Measurements from ENCODE around the gene AGTR2. TPM values are rescaled to one million over a fixed set of nuclear protein-coding genes. Genes with fewer than 3 reads are reported as not detected.
"Not testable (repeated sequence)": the region's sequence is repeated elsewhere in the genome, so short reads cannot be mapped to it uniquely, and the experiment has no call there.

AGTR2 gene
- polyA plus RNA-seq, 1 donor from 2014 or later, result not detected

GRCh38 chrX:116141270-116141669 lies 29.3 kb upstream of the AGTR2 start:
- H3F3A ChIP-seq (ENCODE audit: insufficient read depth, low read length, poor library complexity, severe bottlenecking); H2AFZ ChIP-seq (ENCODE audit: low read depth, low read length); H4K20me1 ChIP-seq (ENCODE audit: insufficient read depth); H3K9me3 ChIP-seq (ENCODE audit: low read length); H3K9me2 ChIP-seq (ENCODE audit: insufficient read depth, low read length); H3K4me2 ChIP-seq (ENCODE audit: low read length); H3K4me3 ChIP-seq (ENCODE audit: low read length); H3K9ac ChIP-seq (ENCODE audit: low read length); H3K79me2 ChIP-seq (replicated peaks; ENCODE audit: insufficient read depth, low read length); H3K36me3 ChIP-seq (ENCODE audit: insufficient read depth, low read length); H3K27me3 ChIP-seq (ENCODE audit: insufficient read depth, low read depth, low read length); H3K27ac ChIP-seq (ENCODE audit: low read length): not testable (repeated sequence)

GRCh38 chrX:116142976-116143375 lies 27.6 kb upstream of the AGTR2 start:
- Histone ChIP-seq H4K20me1 (ENCODE audit: insufficient read depth) (no peaks in the 10 kb centered on the region), H2AFZ (ENCODE audit: low read depth, low read length) (no peak overlapping the region), H3F3A (ENCODE audit: insufficient read depth, low read length, poor library complexity, severe bottlenecking) (no peaks in the 10 kb centered on the region), H3K27ac (ENCODE audit: low read length) (no peak overlapping the region), H3K9ac (ENCODE audit: low read length) (no peak overlapping the region), H3K9me2 (ENCODE audit: insufficient read depth, low read length) (no peaks in the 10 kb centered on the region), H3K4me2 (ENCODE audit: low read length) (no peak overlapping the region), H3K79me2 (replicated peaks; ENCODE audit: insufficient read depth, low read length) (no peaks in the 10 kb centered on the region), H3K36me3 (ENCODE audit: insufficient read depth, low read length) (no peaks in the 10 kb centered on the region), H3K27me3 (ENCODE audit: insufficient read depth, low read depth, low read length) (no peaks in the 10 kb centered on the region), H3K9me3 (ENCODE audit: low read length) (no peaks in the 10 kb centered on the region), H3K4me3 (ENCODE audit: low read length) (no peak overlapping the region)
- TF ChIP-seq REST (IDR thresholded peaks at IDR 0.05; ENCODE audit: borderline replicate concordance) (no peak), MXI1 (conservative IDR thresholded peaks at IDR 0.05; ENCODE audit: poor library complexity, severe bottlenecking) (no peak), SMC3 (conservative IDR thresholded peaks at IDR 0.05; ENCODE audit: poor library complexity) (no peak), TAF1 (IDR thresholded peaks at IDR 0.05; ENCODE audit: low read depth) (no peak), POLR2AphosphoS5 (IDR thresholded peaks at IDR 0.05) (no peak), EP300 (conservative IDR thresholded peaks at IDR 0.05; ENCODE audit: poor library complexity, severe bottlenecking) (no peak)

- Histone ChIP-seq H3K9me2 (ENCODE audit: insufficient read depth, low read length) (no peaks in the 10 kb centered on the region), H3F3A (ENCODE audit: insufficient read depth, low read length, poor library complexity, severe bottlenecking) (no peaks in the 10 kb centered on the region), H3K27ac (ENCODE audit: low read length) (no peak overlapping the region), H4K20me1 (ENCODE audit: insufficient read depth) (no peaks in the 10 kb centered on the region), H3K36me3 (ENCODE audit: insufficient read depth, low read length) (no peaks in the 10 kb centered on the region), H3K9me3 (ENCODE audit: low read length) (no peaks in the 10 kb centered on the region), H3K9ac (ENCODE audit: low read length) (no peak overlapping the region), H3K27me3 (ENCODE audit: insufficient read depth, low read depth, low read length) (no peaks in the 10 kb centered on the region), H3K79me2 (replicated peaks; ENCODE audit: insufficient read depth, low read length) (no peaks in the 10 kb centered on the region), H3K4me2 (ENCODE audit: low read length) (no peak overlapping the region), H2AFZ (ENCODE audit: low read depth, low read length) (no peak overlapping the region), H3K4me3 (ENCODE audit: low read length) (no peak overlapping the region)
- no peak for TF ChIP-seq CTCF (IDR thresholded peaks at IDR 0.05; ENCODE audit: poor library complexity, severe bottlenecking)
- TF ChIP-seq MXI1 (conservative IDR thresholded peaks at IDR 0.05; ENCODE audit: poor library complexity, severe bottlenecking), result no peak
- no peak for TF ChIP-seq REST (IDR thresholded peaks at IDR 0.05; ENCODE audit: borderline replicate concordance)
- no peak for TF ChIP-seq RAD21 (conservative IDR thresholded peaks at IDR 0.05)
- no peak for TF ChIP-seq EP300 (conservative IDR thresholded peaks at IDR 0.05; ENCODE audit: poor library complexity, severe bottlenecking)
- TF ChIP-seq TAF1 (IDR thresholded peaks at IDR 0.05; ENCODE audit: low read depth), result no peak
- no peak for TF ChIP-seq SMC3 (conservative IDR thresholded peaks at IDR 0.05; ENCODE audit: poor library complexity)
- TF ChIP-seq EZH2 (IDR thresholded peaks at IDR 0.05; ENCODE audit: borderline replicate concordance, insufficient read depth, low read length, poor library complexity, severe bottlenecking), result no peak
- TF ChIP-seq POLR2AphosphoS5 (IDR thresholded peaks at IDR 0.05), result no peak
Observed at GRCh38 chrX:116172976-116173375, 2.4 kb downstream of the AGTR2 start.
